Measurements from ENCODE around the gene LRP3. TPM values are rescaled to one million over a fixed set of nuclear protein-coding genes. Genes with fewer than 3 reads are reported as not detected.

The LRP3 gene
- total and polyA plus RNA-seq, 2 donors (not counting 1 experiment from before 2014, with no cell fraction given) = 0.10 TPM; not detected in 1

- ChIA-PET POLR2A (no interaction called here), CTCF (interaction anchor here (1.2 to 14.9 kb wide), 3 partner anchors 11 to 173 kb away, joined by 4 to 211 read pairs (median 7); no protein-coding TSS in a partner anchor)
- H3K4me1 ChIP-seq (ENCODE audit: control insufficient read depth in 2 of 2, insufficient read depth in 2 of 2, low read length in 2 of 2) = no peaks in the 10 kb centered on the region
- no peak for TF ChIP-seq CTCF (IDR thresholded peaks at IDR 0.05)
- TF ChIP-seq EZH2 (IDR thresholded peaks at IDR 0.05; ENCODE audit: borderline replicate concordance, insufficient read depth, low read depth, low read length, poor library complexity, severe bottlenecking) = no peak
- ATAC-seq (ENCODE audit: low read depth) (no peak), DNase-seq (no peak)
- no peak overlapping the region for H2AFZ ChIP-seq (ENCODE audit: insufficient read depth, low read depth, low read length, poor library complexity, severe bottlenecking)
- H3K27ac ChIP-seq (ENCODE audit: low read length in 2 of 2) = no peak overlapping the region
- WGBS (ENCODE audit: insufficient coverage) = 89% methylated on average over 6 of the region's 7 CpGs
- peaks cover 11% of the 10 kb centered on the region for H3K27me3 Mint-ChIP-seq
- H3K27ac Mint-ChIP-seq = no peak overlapping the region
- H3K36me3 ChIP-seq (replicated peaks in 1 of 2; ENCODE audit: control extremely low read depth in 1 of 2, control insufficient read depth in 1 of 2, extremely low read depth in 1 of 2, insufficient read depth in 2 of 2, low read length in 1 of 2) = no peaks in the 10 kb centered on the region
- no peak overlapping the region for H3K4me2 ChIP-seq (replicated peaks; ENCODE audit: low read depth, low read length, poor library complexity, severe bottlenecking)
- H4K20me1 ChIP-seq (ENCODE audit: control insufficient read depth, insufficient read depth, low read length, poor library complexity, severe bottlenecking) = no peaks in the 10 kb centered on the region
- intact Hi-C loops (cut with micrococcal nuclease) = no loop called here
- no peaks in the 10 kb centered on the region for H3K9me3 Mint-ChIP-seq (ENCODE audit: insufficient read depth)
- H3K9me3 ChIP-seq (ENCODE audit: control extremely low read depth in 1 of 3, control insufficient read depth in 2 of 3, insufficient read depth in 1 of 3, low read length in 2 of 3) = peaks cover 0 to 19% (median 8%) of the 10 kb centered on the region in 3 donors
- no peaks in the 10 kb centered on the region for H3K79me2 ChIP-seq (ENCODE audit: control insufficient read depth, insufficient read depth, low read length)
- H3K27me3 ChIP-seq (replicated peaks in 1 of 4; ENCODE audit: control extremely low read depth in 1 of 4, control insufficient read depth in 3 of 4, insufficient read depth in 4 of 4, low read length in 3 of 4) = no peaks in the 10 kb centered on the region
- H3K4me1 Mint-ChIP-seq = no peaks in the 10 kb centered on the region
- no peak overlapping the region for H3K4me3 ChIP-seq (ENCODE audit: control extremely low read depth in 1 of 5, extremely low read depth in 1 of 5, insufficient read depth in 1 of 5, low read depth in 2 of 5, low read length in 4 of 5)
- no peak overlapping the region for H3K4me3 Mint-ChIP-seq
- no peak overlapping the region for H3K9ac ChIP-seq (ENCODE audit: low read length)
Measured at GRCh38 chr19:33246709-33247440, 52.7 kb downstream of the LRP3 start.

- CTCF ChIA-PET = interaction anchor here (1.2 to 14.9 kb wide), 2 partner anchors 160 to 173 kb away, joined by 4 to 211 read pairs; no protein-coding TSS in a partner anchor
- no peak for DNase-seq
- Histone ChIP-seq H3K4me3 (ENCODE audit: control extremely low read depth in 1 of 5, extremely low read depth in 1 of 5, insufficient read depth in 1 of 5, low read depth in 2 of 5, low read length in 4 of 5) (no peak overlapping the region), H3K9ac (ENCODE audit: low read length) (no peak overlapping the region), H3K9me3 (ENCODE audit: control extremely low read depth in 1 of 3, control insufficient read depth in 2 of 3, insufficient read depth in 1 of 3, low read length in 2 of 3) (peaks cover 0 to 19% (median 8%) of the 10 kb centered on the region in 3 donors), H3K4me1 (ENCODE audit: control insufficient read depth in 2 of 2, insufficient read depth in 2 of 2, low read length in 2 of 2) (no peaks in the 10 kb centered on the region), H3K27ac (ENCODE audit: low read length in 2 of 2) (no peak overlapping the region), H3K36me3 (replicated peaks in 1 of 2; ENCODE audit: control extremely low read depth in 1 of 2, control insufficient read depth in 1 of 2, extremely low read depth in 1 of 2, insufficient read depth in 2 of 2, low read length in 1 of 2) (no peaks in the 10 kb centered on the region), H3K27me3 (replicated peaks in 1 of 4; ENCODE audit: control extremely low read depth in 1 of 4, control insufficient read depth in 3 of 4, insufficient read depth in 4 of 4, low read length in 3 of 4) (no peaks in the 10 kb centered on the region), H3K79me2 (ENCODE audit: control insufficient read depth, insufficient read depth, low read length) (no peaks in the 10 kb centered on the region), H3K4me2 (replicated peaks; ENCODE audit: low read depth, low read length, poor library complexity, severe bottlenecking) (no peak overlapping the region), H4K20me1 (ENCODE audit: control insufficient read depth, insufficient read depth, low read length, poor library complexity, severe bottlenecking) (no peaks in the 10 kb centered on the region), H2AFZ (ENCODE audit: insufficient read depth, low read depth, low read length, poor library complexity, severe bottlenecking) (no peak overlapping the region)
- Mint-ChIP-seq H3K4me3 (no peak overlapping the region), H3K4me1 (no peaks in the 10 kb centered on the region), H3K9me3 (ENCODE audit: insufficient read depth) (no peaks in the 10 kb centered on the region), H3K27ac (no peak overlapping the region), H3K27me3 (peaks cover 11% of the 10 kb centered on the region)
- WGBS (ENCODE audit: insufficient coverage) = no CpG with 5 or more reads among the region's 1 CpG
- no peak for ATAC-seq (ENCODE audit: low read depth)
- TF ChIP-seq CTCF (IDR thresholded peaks at IDR 0.05) (no peak), EZH2 (IDR thresholded peaks at IDR 0.05; ENCODE audit: borderline replicate concordance, insufficient read depth, low read depth, low read length, poor library complexity, severe bottlenecking) (no peak)
- POLR2A ChIA-PET = no interaction called here
- intact Hi-C loops (cut with micrococcal nuclease) = no loop called here
Measured at GRCh38 chr19:33247441-33247819, 53.3 kb downstream of the LRP3 start.

All from B cell (primary cell).